ENCODE measurements around the gene EHF.

DNA sequence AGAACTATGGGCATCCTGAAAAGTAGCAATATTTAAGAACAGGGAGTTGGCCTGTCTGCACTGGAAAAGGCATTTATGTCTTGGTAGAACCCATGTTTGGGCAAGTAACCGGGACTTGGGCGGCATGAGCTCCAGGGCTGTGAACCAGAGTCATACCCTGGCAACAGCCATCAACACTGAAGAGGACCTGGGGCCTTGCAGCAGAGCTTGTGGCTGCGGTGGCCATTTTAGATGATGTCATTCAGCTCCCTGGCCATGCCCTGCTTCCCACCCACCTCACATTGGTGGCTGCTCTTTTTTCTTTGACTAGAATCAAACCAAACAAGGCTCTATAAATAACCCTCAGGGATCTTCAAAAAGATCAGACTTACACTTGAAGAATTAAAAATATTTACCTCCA, 26.6 kb downstream of the EHF start:
- TF ChIP-seq, protein P1, sequence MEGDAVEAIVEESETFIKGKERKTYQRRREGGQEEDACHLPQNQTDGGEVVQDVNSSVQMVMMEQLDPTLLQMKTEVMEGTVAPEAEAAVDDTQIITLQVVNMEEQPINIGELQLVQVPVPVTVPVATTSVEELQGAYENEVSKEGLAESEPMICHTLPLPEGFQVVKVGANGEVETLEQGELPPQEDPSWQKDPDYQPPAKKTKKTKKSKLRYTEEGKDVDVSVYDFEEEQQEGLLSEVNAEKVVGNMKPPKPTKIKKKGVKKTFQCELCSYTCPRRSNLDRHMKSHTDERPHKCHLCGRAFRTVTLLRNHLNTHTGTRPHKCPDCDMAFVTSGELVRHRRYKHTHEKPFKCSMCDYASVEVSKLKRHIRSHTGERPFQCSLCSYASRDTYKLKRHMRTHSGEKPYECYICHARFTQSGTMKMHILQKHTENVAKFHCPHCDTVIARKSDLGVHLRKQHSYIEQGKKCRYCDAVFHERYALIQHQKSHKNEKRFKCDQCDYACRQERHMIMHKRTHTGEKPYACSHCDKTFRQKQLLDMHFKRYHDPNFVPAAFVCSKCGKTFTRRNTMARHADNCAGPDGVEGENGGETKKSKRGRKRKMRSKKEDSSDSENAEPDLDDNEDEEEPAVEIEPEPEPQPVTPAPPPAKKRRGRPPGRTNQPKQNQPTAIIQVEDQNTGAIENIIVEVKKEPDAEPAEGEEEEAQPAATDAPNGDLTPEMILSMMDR (IDR thresholded peaks at IDR 0.05; ENCODE audit: poor library complexity) = no peak
- TF ChIP-seq EZH2 (IDR thresholded peaks at IDR 0.05; ENCODE audit: borderline replicate concordance) = no peak
- no peak for TF ChIP-seq EZH2phosphoT487 (IDR thresholded peaks at IDR 0.05; ENCODE audit: low read depth, severe bottlenecking, unreplicated experiment)

All from hepatocyte (in vitro differentiated cells).